Upper lobe of left lung (tissue), 6 donors: ENCODE measurements around the gene HMGXB4. TPM values are rescaled to one million over a fixed set of nuclear protein-coding genes. Genes with fewer than 3 reads are reported as not detected.
A peak's percentile ranks its signal among the peaks of the same experiment; 100 is the strongest.

Experiments used
- ATAC-seq, 2 donors: fragments of 200-7000 bp; cut with Tn5 transposase; one replicate each; pipeline ENCODE4 v1.9.1; 2022; ENCODE audit warnings: mild to moderate bottlenecking in 2 of 2, moderate library complexity in 2 of 2; ENCODE audit not compliant: low FRiP score in 2 of 2
- DNase-seq, 2 donors: peaks; one replicate each; pipeline ENCODE4 v3.0.0-alpha.2; 2019 to 2020
- H3K27ac ChIP-seq, 4 donors: fragments of 200-600 bp; sonication (generic); one replicate each; pipeline ENCODE4 v1.5.1; 2016 to 2019
- H3K27me3 ChIP-seq, 4 donors: fragments of 200-600 bp; sonication (generic); one replicate each; pipeline ENCODE4 v1.5.1; 2017 to 2019
- H3K36me3 ChIP-seq, 4 donors: fragments of 200-600 bp; sonication (generic); one replicate each; pipeline ENCODE4 v1.5.1; 2016 to 2019
- H3K4me1 ChIP-seq, 4 donors: fragments of 200-600 bp; sonication (generic); one replicate each; pipeline ENCODE4 v1.5.1; 2018 to 2019
- H3K4me3 ChIP-seq, 4 donors: fragments of 200-600 bp; sonication (generic); one replicate each; pipeline ENCODE4 v1.5.1; 2017 to 2019; ENCODE audit warnings: mild to moderate bottlenecking in 2 of 4, moderate library complexity in 1 of 4
- H3K9me3 ChIP-seq, 4 donors: fragments of 200-600 bp; sonication (generic); one replicate each; pipeline ENCODE4 v1.5.1; 2018 to 2019
- EP300 ChIP-seq, 4 donors: sonication (generic); formaldehyde crosslinking; IDR thresholded peaks; one replicate each; pipeline ENCODE4 v1.5.1; 2017; ENCODE audit warnings: antibody characterized with exemption in 4 of 4, control low read depth in 2 of 4
- POLR2A ChIP-seq, 4 donors: fragments of 450-650 bp; IDR thresholded peaks; one replicate each; pipeline ENCODE4 v1.5.1; 2016 to 2017; ENCODE audit warnings: antibody characterized with exemption in 4 of 4, mild to moderate bottlenecking in 2 of 4
- POLR2AphosphoS5 ChIP-seq, 2 donors: sonication (generic); formaldehyde crosslinking; IDR thresholded peaks; one replicate each; pipeline ENCODE4 v1.5.1; 2017; ENCODE audit warnings: antibody characterized with exemption in 2 of 2
- WGBS, 2 donors: methylation state at CpG; one replicate each; pipeline ENCODE4 v1.1.5; 2017 to 2018; 5-methylcytosine and 5-hydroxymethylcytosine counted together
- total RNA-seq, 6 donors: library from RNA; depleted of rRNA in 4 of 6; stranded (reverse); fragments of >200 nt in 4 of 6; gene quantifications; one replicate each; pipeline versions ENCODE4 v1.1.0 to v1.2.1, GENCODE V29; 2016 to 2021
- TF ChIP-seq, protein P1 (sequence below), 6 experiments: fragments of 450-650 bp in 4 of 6; fragments of 200-600 bp in 2 of 6; sonication (generic) in 2 of 6; IDR thresholded peaks; one replicate each; pipeline ENCODE4 v1.5.1; 2016 to 2019; ENCODE audit warnings: antibody characterized with exemption in 6 of 6
- donor health status: DM: no; HTN: no; CAD: no; lungs with moderate emphysema.
- donor health status: DM: no; HTN: yes; CAD: no; lungs with severe emphysema.

The HMGXB4 gene
- 10 to 100 TPM; 15.7 to 20.9 (median 17.2) TPM for total RNA-seq

DNA sequence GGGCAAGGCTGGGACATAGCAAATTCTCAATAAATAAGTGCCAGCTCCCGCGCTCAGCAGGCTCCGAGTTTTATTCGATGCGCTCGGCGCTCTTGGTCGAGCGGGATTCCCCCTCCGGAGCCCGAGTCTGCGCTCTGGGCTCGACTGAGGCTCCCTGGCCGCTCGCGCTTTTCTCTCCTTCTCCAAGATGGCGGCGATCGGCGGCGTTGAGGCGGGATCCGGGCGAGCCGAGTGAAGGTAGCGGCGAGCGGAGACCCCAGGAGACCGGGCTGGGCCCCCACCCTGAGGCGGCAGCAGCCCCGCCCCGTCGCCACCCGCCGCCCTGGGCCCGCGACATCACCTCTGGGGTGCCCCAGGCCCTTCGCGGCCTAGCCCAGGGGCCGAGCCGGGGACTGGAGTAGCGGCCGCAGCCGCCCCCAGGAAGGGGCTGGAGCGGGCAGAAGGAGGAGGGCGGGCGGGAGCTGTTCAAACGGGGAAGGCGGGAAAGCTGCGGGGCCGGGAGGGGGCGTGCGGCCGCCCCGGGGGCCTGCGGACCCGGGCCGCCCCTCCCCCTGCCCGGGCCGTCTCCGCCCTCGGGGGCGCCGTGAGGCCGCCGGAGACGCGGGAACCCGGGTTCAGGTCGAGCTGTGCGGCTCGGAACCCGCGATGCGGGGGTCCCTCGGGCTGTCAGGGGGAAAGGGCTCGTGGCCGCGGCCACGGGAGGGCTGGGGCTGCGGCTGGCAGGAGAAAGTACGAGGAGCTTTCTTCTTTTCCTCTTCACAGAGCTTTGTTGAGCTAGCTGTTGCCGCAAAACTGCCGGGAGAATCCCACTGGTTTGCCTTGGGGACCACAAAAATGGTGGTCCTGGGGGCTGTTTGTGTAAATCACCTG lies at the start of gene HMGXB4:
Gene HMGXB4, plus strand, starts transcription at position 173 of the 870 bp plus-strand sequence. CDS start 4,898 bp downstream, outside the sequence.
- ATAC-seq: peak; percentile 95 to 99
- Histone ChIP-seq H3K4me3 (peak within 1 kb of the TSS; percentile 55 to 91 (median 87)), H3K4me1 (peaks cover 11 to 16% (median 13%) of the 10 kb centered on the region in 4 donors), H3K36me3 (peaks cover 0 to 6% (median 3%) of the 10 kb centered on the region in 4 donors), H3K27me3 (no peaks in the 10 kb centered on the region), H3K9me3 (no peaks in the 10 kb centered on the region), H3K27ac (peak within 1 kb of the TSS; percentile 94 to 97 (median 95))
- TF ChIP-seq POLR2A (IDR thresholded peaks at IDR 0.05): peak in 1 of 4 donors; percentile 44
- TF ChIP-seq, protein P1, sequence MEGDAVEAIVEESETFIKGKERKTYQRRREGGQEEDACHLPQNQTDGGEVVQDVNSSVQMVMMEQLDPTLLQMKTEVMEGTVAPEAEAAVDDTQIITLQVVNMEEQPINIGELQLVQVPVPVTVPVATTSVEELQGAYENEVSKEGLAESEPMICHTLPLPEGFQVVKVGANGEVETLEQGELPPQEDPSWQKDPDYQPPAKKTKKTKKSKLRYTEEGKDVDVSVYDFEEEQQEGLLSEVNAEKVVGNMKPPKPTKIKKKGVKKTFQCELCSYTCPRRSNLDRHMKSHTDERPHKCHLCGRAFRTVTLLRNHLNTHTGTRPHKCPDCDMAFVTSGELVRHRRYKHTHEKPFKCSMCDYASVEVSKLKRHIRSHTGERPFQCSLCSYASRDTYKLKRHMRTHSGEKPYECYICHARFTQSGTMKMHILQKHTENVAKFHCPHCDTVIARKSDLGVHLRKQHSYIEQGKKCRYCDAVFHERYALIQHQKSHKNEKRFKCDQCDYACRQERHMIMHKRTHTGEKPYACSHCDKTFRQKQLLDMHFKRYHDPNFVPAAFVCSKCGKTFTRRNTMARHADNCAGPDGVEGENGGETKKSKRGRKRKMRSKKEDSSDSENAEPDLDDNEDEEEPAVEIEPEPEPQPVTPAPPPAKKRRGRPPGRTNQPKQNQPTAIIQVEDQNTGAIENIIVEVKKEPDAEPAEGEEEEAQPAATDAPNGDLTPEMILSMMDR (IDR thresholded peaks at IDR 0.05): peak in 2 of 6 experiments; percentile 9 to 19
- TF ChIP-seq EP300 (IDR thresholded peaks at IDR 0.05): no peak
- TF ChIP-seq POLR2AphosphoS5 (IDR thresholded peaks at IDR 0.05): peak; percentile 63 to 66
- peak; percentile 91 to 94 for DNase-seq
- 0% methylated on average over 4 to 62 of the region's 84 CpGs for WGBS, 2 donors

- H3K4me1 ChIP-seq: no peaks in the 10 kb centered on the region
- ATAC-seq: no peak
- WGBS, 2 donors: 81% methylated on average over 4 of the region's 4 CpGs; no CpG with 5 or more reads in 1 of the 2 donors
- H3K9me3 ChIP-seq: no peaks in the 10 kb centered on the region
- H3K27me3 ChIP-seq: no peaks in the 10 kb centered on the region
- TF ChIP-seq POLR2AphosphoS5 (IDR thresholded peaks at IDR 0.05) (no peak), EP300 (IDR thresholded peaks at IDR 0.05) (no peak), POLR2A (IDR thresholded peaks at IDR 0.05) (no peak)
- TF ChIP-seq, protein P1 (IDR thresholded peaks at IDR 0.05): no peak
- no peak overlapping the region for H3K4me3 ChIP-seq
- no peaks in the 10 kb centered on the region for H3K36me3 ChIP-seq
- DNase-seq: no peak
- H3K27ac ChIP-seq: no peak overlapping the region
Observed at GRCh38 chr22:35208003-35208402, 49.3 kb upstream of the HMGXB4 start.

DNA sequence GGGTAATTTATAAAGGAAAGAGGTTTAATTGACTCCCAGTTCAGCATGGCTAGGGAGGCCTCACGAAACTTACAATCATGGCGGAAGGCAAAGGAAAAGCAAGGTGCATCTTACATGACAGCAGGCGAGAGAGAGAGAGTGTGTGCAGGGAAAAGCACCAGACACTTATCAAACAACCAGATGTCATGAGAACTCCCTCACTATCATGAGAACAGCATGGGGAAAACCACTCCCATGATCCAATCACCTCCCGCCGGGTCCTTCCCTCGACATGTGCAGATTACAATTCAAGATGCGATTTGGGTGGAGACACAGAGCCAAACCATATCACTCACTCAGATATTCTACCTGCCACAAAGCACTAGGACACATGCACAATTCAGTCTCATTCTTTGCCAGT lies 48.1 kb upstream of the HMGXB4 start:
- Histone ChIP-seq H3K9me3 (no peaks in the 10 kb centered on the region), H3K27ac (no peak overlapping the region), H3K27me3 (no peaks in the 10 kb centered on the region), H3K4me1 (no peaks in the 10 kb centered on the region), H3K4me3 (no peak overlapping the region), H3K36me3 (no peaks in the 10 kb centered on the region)
- no peak for ATAC-seq
- DNase-seq: no peak
- TF ChIP-seq, protein P1 (IDR thresholded peaks at IDR 0.05): no peak
- TF ChIP-seq EP300 (IDR thresholded peaks at IDR 0.05) (no peak), POLR2AphosphoS5 (IDR thresholded peaks at IDR 0.05) (no peak), POLR2A (IDR thresholded peaks at IDR 0.05) (no peak)
- 83 to 92% methylated on average over 7 of the region's 7 CpGs for WGBS, 2 donors

DNA sequence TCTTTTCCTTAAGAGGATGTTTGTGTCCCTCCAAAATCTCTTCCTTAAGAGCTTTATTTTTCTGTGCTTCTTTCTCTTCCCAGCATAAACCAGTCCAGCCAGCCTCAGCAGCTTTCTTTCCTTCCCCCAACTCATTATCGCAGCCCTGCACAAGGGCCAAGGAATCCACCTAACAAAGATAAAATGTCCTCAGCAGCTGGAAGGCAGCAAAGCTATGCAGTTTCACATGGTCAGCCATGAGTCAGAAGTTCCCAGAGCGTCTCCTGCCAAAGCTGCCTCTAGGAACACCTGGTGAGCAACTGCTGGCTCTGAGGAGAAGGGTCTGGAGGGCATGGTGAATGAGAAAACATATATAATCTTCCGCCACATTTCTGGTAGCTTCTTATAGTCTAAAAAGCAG lies 45.3 kb upstream of the HMGXB4 start:
- ATAC-seq (no peak), DNase-seq (no peak)
- Histone ChIP-seq H3K27me3 (no peaks in the 10 kb centered on the region), H3K36me3 (no peaks in the 10 kb centered on the region), H3K27ac (no peak overlapping the region), H3K9me3 (no peaks in the 10 kb centered on the region), H3K4me1 (no peaks in the 10 kb centered on the region), H3K4me3 (no peak overlapping the region)
- WGBS, 2 donors: 55 to 64% methylated on average over 3 of the region's 3 CpGs
- TF ChIP-seq EP300 (IDR thresholded peaks at IDR 0.05): no peak
- no peak for TF ChIP-seq POLR2A (IDR thresholded peaks at IDR 0.05)
- TF ChIP-seq, protein P1 (IDR thresholded peaks at IDR 0.05): no peak
- no peak for TF ChIP-seq POLR2AphosphoS5 (IDR thresholded peaks at IDR 0.05)
